D721Med (cell line): ENCODE data around the gene DGKQ.
A peak's percentile ranks its signal among the peaks of the same experiment; 100 is the strongest.
"Not testable (repeated sequence)": the region's sequence is repeated elsewhere in the genome, so short reads cannot be mapped to it uniquely, and the experiment has no call there.

ENCODE experiments used
- DNase-seq: peaks from one replicate; pipeline ENCODE4 v3.0.0; 2011; ENCODE audit warnings: low spot score; ENCODE audit not compliant: insufficient read length
- FAIRE-seq: peaks from 2 replicates; lab custom pipeline; 2011; peaks lifted over from hg19 to GRCh38; lab: Jason Lieb, UNC
- TF ChIP-seq, protein P1 (sequence below): IDR thresholded peaks from 2 replicates; pipeline ENCODE4 v1.5.1; 2012; ENCODE audit warnings: mild to moderate bottlenecking, control low read depth; ENCODE audit not compliant: insufficient read depth; ENCODE audit errors: missing control alignments

DGKQ gene

DNA sequence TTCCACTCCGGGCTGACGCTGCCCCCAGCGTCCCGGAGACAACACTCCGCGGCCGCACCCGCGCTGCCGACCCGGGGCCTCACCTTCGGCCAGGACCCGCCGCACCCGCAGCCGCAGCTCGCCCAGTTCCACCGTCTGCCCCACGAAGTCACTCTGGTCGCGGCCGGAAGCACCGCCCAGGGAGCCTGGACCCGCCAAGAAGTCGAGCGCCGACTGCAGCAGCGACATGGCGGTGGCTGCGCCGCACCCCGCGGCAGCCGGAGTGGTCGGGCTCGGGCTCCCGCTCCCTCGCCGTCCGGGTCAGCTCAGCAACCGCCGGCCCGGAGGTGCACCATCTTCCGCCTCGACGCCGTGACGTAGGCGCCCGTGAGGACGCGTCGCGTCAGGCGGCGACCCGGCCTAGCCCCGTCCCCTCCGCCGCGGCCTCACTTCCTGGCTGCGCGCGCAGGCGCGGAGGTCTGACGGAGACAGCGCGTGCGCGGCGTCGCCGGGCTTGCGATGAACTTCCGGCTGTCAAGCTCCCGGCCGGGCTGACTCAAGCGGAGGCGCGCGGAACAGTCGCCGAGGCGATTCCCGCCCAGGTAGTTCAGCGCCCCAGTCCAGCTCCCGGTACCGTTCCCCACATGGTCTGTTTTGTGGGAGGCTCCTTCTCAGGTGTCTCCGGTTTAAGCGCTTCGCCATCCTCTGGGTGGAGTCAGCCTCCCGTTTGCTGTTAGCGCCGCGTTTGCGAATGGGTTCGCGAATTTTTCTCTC, 41.2 kb downstream of the DGKQ start, which contains the start of the genes GAK and TMEM175:
Gene GAK, minus strand, starts transcription at position 357 of the 753 bp plus-strand sequence. Its CDS starts 129 bp downstream, at position 228.
Gene TMEM175, plus strand, starts transcription at position 501 of the 753 bp plus-strand sequence. CDS start 15,280 bp downstream, outside the sequence.
- DNase-seq (peak; percentile 99), FAIRE-seq (no peak)
- TF ChIP-seq, protein P1, sequence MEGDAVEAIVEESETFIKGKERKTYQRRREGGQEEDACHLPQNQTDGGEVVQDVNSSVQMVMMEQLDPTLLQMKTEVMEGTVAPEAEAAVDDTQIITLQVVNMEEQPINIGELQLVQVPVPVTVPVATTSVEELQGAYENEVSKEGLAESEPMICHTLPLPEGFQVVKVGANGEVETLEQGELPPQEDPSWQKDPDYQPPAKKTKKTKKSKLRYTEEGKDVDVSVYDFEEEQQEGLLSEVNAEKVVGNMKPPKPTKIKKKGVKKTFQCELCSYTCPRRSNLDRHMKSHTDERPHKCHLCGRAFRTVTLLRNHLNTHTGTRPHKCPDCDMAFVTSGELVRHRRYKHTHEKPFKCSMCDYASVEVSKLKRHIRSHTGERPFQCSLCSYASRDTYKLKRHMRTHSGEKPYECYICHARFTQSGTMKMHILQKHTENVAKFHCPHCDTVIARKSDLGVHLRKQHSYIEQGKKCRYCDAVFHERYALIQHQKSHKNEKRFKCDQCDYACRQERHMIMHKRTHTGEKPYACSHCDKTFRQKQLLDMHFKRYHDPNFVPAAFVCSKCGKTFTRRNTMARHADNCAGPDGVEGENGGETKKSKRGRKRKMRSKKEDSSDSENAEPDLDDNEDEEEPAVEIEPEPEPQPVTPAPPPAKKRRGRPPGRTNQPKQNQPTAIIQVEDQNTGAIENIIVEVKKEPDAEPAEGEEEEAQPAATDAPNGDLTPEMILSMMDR = no peak

DNA sequence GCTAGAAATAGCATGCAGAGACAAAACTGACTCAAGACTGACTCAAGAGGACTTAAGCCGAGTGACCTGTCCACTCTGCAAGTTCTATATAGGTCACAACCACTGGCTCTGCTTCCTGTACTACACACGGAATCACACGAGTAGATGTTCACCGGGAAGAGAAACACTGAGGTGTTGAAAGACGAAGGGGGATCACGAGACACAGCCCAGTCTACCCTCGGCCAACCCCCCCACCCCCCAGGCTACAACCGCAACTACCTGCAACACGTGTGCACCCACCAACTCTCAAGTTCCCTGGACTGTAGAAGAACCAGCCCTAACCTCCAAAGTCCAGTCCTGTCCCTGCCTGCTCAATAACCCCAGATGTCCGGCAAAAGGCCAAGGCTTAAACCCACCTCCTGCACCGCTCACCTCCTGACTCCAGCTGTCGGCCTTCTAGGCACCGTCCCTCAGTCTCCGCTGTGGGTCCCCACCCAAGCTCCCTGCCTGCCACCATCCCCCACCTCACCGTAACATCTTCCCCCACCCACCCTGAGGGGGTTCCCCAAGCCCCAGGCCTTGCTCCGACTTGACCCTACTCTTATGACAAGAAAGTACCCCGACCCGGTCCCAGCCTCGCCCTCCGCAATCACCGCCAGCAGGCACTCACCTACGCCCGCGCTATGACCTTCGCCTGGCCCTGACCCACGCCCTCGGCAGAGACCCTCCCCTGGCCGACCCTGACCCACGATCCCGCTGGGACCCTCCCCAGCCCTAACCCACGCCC, 42.0 kb downstream of the DGKQ start:
- TF ChIP-seq, protein P1 = no peak
- no peak for FAIRE-seq
- DNase-seq = no peak

DNA sequence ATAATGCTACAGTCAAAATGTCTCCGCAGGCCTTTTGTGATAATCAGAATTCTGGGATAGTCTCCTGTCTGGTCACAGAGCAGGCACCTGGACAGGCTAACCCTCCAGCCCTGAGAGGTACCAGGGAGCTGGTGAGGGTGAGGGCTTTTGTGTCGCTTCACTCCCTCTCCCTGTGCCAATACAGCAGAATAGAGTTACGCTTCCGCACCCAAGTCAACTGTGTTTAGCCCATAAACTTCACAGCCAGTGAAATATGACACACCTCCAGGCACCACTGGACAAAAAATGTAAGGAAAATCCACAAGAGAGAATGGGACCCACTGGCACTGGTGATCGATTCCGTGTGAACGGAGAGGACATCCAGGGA, 42.6 kb downstream of the DGKQ start:
- FAIRE-seq = no peak
- TF ChIP-seq, protein P1 = no peak
- no peak for DNase-seq

DNA sequence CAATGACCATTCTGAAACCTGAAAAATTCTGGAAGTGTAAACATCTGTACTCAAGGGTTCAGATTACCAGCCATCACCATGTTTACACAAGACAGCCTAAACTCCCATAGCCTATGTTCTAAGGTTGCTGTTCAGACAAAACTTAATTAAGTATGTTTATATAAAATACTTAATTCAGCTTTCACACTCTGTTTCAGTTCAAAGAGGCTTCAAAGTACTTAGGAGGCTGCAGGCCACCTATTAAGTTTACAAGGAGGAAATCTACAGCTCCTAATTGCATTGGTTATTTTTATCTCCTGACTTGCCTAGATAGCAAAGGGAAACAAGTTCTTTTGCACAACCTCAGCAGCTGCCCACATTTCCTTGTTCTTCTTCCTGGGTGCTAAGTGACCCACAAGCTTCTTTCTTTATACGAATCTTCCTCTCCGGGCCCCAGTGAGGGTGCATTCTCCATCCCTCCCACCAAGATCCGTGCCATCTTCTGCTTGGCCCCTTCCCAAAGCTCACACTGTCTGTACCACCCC, 43.3 kb downstream of the DGKQ start:
- TF ChIP-seq, protein P1 = no peak
- DNase-seq (no peak), FAIRE-seq (no peak)

DNA sequence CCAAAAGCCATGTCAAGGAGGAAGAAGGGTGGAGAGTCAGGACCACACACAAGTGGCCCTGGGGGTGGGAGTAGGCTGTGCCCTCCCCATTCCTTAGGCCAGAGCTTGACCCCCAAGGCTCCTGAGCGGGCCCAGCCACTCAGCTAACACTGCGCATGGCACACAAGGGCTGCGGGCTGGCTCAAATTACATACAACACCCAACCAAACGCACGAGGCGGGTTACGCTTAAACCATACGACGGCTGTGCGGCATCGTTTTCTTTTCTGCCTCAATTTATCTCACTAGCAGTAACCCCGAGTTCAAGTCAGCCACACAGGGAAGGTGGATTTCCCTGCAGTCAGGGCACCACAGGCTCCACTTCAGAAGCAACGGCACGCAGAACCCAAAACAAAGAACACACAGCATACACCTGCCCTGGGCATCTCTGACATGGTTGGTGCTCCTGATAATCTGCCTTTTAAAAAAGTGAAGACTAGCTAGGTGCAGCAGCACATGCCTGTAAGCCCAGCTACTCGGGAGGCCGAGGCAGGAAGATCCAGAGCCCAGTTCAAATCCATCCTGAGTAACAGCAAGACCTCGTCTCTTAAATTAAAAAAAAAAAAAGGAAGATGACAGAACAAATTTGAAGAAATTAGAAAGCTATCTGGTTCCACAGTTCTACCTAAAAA, 44.1 kb downstream of the DGKQ start:
- DNase-seq (no peak), FAIRE-seq (no peak)
- TF ChIP-seq, protein P1 = no peak

DNA sequence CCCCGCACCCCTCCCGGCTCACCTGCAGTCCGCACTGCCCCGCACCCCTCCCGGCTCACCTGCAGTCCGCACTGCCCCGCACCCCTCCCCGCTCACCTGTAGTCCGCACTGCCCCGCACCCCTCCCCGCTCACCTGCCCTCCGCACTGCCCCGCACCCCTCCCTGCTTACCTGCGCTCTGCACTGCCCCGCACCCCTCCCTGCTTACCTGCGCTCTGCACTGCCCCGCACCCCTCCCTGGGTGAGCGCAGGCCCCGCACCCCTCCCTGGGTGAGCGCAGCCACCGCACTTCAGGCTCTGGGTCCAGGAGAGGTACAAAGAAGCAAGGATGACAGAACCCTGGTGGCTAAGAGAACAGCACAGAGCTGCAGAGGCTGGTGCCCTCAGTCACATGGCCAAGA, 45.8 kb downstream of the DGKQ start:
- not testable (repeated sequence) for DNase-seq, FAIRE-seq

DNA sequence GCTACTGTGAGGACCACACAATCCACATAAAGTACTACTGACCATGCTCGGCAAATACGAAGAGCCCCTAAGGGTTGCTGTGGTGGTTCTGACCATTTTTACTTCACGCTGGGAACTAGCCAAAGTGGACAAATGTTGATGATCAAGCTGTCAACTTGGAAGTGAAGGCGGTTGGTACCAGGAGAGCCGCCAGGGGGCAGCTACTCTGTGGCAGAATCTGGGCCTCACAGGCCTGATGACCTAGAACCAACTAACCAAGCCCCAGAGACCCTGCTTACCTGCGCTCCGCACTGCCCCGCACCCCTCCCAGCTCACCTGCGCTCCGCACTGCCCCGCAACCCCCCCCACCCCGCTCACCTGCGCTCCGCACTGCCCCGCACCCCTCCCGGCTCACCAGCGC, 46.8 kb downstream of the DGKQ start:
- DNase-seq = no peak
- TF ChIP-seq, protein P1 = no peak
- FAIRE-seq = no peak
